Right atrium auricular region (tissue), 2 donors: ENCODE measurements around the gene ADORA1. TPM values are rescaled to one million over a fixed set of nuclear protein-coding genes. Genes with fewer than 3 reads are reported as not detected.

ENCODE experiments used
- DNase-seq: peaks from one replicate; pipeline ENCODE4 v3.0.0-alpha.2; 2019; ENCODE audit warnings: low spot score
- H3K27ac ChIP-seq, 2 donors: fragments of 200-600 bp; sonication (generic); 1 replicate in 1 of 2; 2 replicates in 1 of 2; pipeline ENCODE4 v1.5.1; 2016 to 2019
- H3K27me3 ChIP-seq, 2 donors: fragments of 200-600 bp; sonication (generic); one replicate each; pipeline versions ENCODE4 v1.5.1 to v1.6.0; 2017 to 2019
- H3K36me3 ChIP-seq: fragments of 200-600 bp; sonication (generic); one replicate; pipeline ENCODE4 v1.5.1; 2016
- H3K4me1 ChIP-seq, 2 donors: fragments of 200-600 bp; sonication (generic); one replicate each; pipeline versions ENCODE4 v1.5.1 to v1.6.0; 2017 to 2019
- H3K4me3 ChIP-seq, 2 donors: fragments of 200-600 bp; sonication (generic); 1 replicate in 1 of 2; 2 replicates in 1 of 2; pipeline ENCODE4 v1.5.1; 2017 to 2019; ENCODE audit warnings: mild to moderate bottlenecking in 1 of 2, moderate library complexity in 1 of 2
- H3K9me3 ChIP-seq, 2 donors: fragments of 200-600 bp; sonication (generic); one replicate each; pipeline ENCODE4 v1.5.1; 2019
- CTCF ChIP-seq, 2 donors: fragments of 200-600 bp; sonication (generic); IDR thresholded peaks; one replicate each; pipeline ENCODE4 v1.5.1; 2019; ENCODE audit warnings: antibody characterized with exemption in 2 of 2
- total RNA-seq, 2 donors: library from RNA; depleted of rRNA; stranded (reverse); fragments of >200 nt; gene quantifications; one replicate each; pipeline ENCODE4 v1.1.0, GENCODE V29; 2016

ADORA1 gene
- total RNA-seq, 2 donors from 2014 or later: 9.4 to 15.1 TPM

GRCh38 chr1:203214871-203215270 is 87.3 kb downstream of the ADORA1 start:
- H3K36me3 ChIP-seq: no peaks in the 10 kb centered on the region
- DNase-seq: no peak
- no peak overlapping the region for H3K27ac ChIP-seq
- no peaks in the 10 kb centered on the region for H3K4me1 ChIP-seq
- no peak overlapping the region for H3K4me3 ChIP-seq
- H3K27me3 ChIP-seq: no peaks in the 10 kb centered on the region
- no peaks in the 10 kb centered on the region for H3K9me3 ChIP-seq
- TF ChIP-seq CTCF (IDR thresholded peaks at IDR 0.05): no peak

- no peak for DNase-seq
- Histone ChIP-seq H3K27ac (no peak overlapping the region), H3K9me3 (no peaks in the 10 kb centered on the region), H3K4me3 (no peak overlapping the region), H3K27me3 (no peaks in the 10 kb centered on the region), H3K4me1 (no peaks in the 10 kb centered on the region), H3K36me3 (no peaks in the 10 kb centered on the region)
- no peak for TF ChIP-seq CTCF (IDR thresholded peaks at IDR 0.05)
These were observed 88.0 kb downstream of the ADORA1 start for GRCh38 chr1:203215573-203215972.

GRCh38 chr1:203216274-203217138 is 89.0 kb downstream of the ADORA1 start:
- Histone ChIP-seq H3K4me3 (no peak overlapping the region), H3K36me3 (no peaks in the 10 kb centered on the region), H3K27me3 (no peaks in the 10 kb centered on the region), H3K27ac (no peak overlapping the region), H3K9me3 (no peaks in the 10 kb centered on the region), H3K4me1 (no peaks in the 10 kb centered on the region)
- peak; percentile 40 to 87 for TF ChIP-seq CTCF (IDR thresholded peaks at IDR 0.05)
- DNase-seq: no peak

Other genes with a start within 250 kb of the ADORA1 start
- 1 to 10 TPM; 3.0 to 4.3 TPM for gene RABIF, start 238.6 kb upstream of the ADORA1 start, total RNA-seq
- 10 to 100 TPM; 13.9 to 18.4 TPM for gene KLHL12, start 200.5 kb upstream of the ADORA1 start, total RNA-seq
- 100 to 1,000 TPM; 124 to 141 TPM for gene ADIPOR1, start 169.4 kb upstream of the ADORA1 start, total RNA-seq
- gene CYB5R1, start 160.5 kb upstream of the ADORA1 start, total RNA-seq: 100 to 1,000 TPM in 1 of 2 donors, 10 to 100 TPM in 1; 85.9 to 104 TPM
- gene TMEM183A, start 120.4 kb upstream of the ADORA1 start, total RNA-seq: 10 to 100 TPM; 29.6 to 39.1 TPM
- gene PPFIA4, start 101.2 kb upstream of the ADORA1 start, total RNA-seq: 10 to 100 TPM; 16.3 to 19.2 TPM
- not detected for gene MYOG, start 41.7 kb upstream of the ADORA1 start, total RNA-seq
- gene MYBPH, start 48.1 kb downstream of the ADORA1 start, total RNA-seq: not detected
- gene CHI3L1, start 59.0 kb downstream of the ADORA1 start, total RNA-seq: 1 to 10 TPM in 1 of 2 donors, under 1 TPM in 1; 0.85 to 9.4 TPM
- gene CHIT1, start 101.9 kb downstream of the ADORA1 start, total RNA-seq: not detected
- gene BTG2, start 177.8 kb downstream of the ADORA1 start, total RNA-seq: 100 to 1,000 TPM; 132 to 254 TPM
- 100 to 1,000 TPM in 1 of 2 donors, 10 to 100 TPM in 1; 34.2 to 122 TPM for gene FMOD, start 223.4 kb downstream of the ADORA1 start, total RNA-seq